CD14-positive monocyte (primary cell): ENCODE data around the gene XPR1. TPM values are rescaled to one million over a fixed set of nuclear protein-coding genes. Genes with fewer than 3 reads are reported as not detected.

Experiments
- DNase-seq, 3 donors: peaks; one replicate each; pipeline ENCODE4 v3.0.0-alpha.2; 2011 to 2022
- H2AFZ ChIP-seq: 2 replicates; pipeline ENCODE4 v1.6.0; 2012; ENCODE audit warnings: mild to moderate bottlenecking, low read depth, low read length, inconsistent platforms; ENCODE audit not compliant: insufficient read depth, poor library complexity, severe bottlenecking
- H3K27ac ChIP-seq, 2 donors: 1 replicate in 1 of 2; 2 replicates in 1 of 2; pipeline ENCODE4 v1.5.1; 2012 to 2013; ENCODE audit warnings: low read length in 2 of 2, control low read depth in 1 of 2, inconsistent platforms in 1 of 2, low read depth in 1 of 2, mild to moderate bottlenecking in 1 of 2
- H3K27me3 ChIP-seq, 2 donors: one replicate each; pipeline versions ENCODE4 v1.6.0 to v1.6.1; 2011 to 2013; ENCODE audit warnings: low read length in 2 of 2; ENCODE audit not compliant: control insufficient read depth in 2 of 2, insufficient read depth in 2 of 2
- H3K36me3 ChIP-seq, 2 donors: replicated peaks in 1 of 2; 1 replicate in 1 of 2; 2 replicates in 1 of 2; pipeline versions ENCODE4 v1.5.1 to v1.6.1; 2012 to 2013; ENCODE audit warnings: low read length in 2 of 2, control low read depth in 1 of 2, inconsistent platforms in 1 of 2, mild to moderate bottlenecking in 1 of 2; ENCODE audit not compliant: insufficient read depth in 2 of 2, control insufficient read depth in 1 of 2
- H3K4me1 ChIP-seq, 2 donors: 1 replicate in 1 of 2; 2 replicates in 1 of 2; pipeline versions ENCODE4 v1.5.1 to v1.6.1; 2012 to 2013; ENCODE audit warnings: low read length in 2 of 2, control low read depth in 1 of 2, inconsistent platforms in 1 of 2, mild to moderate bottlenecking in 1 of 2, moderate library complexity in 1 of 2; ENCODE audit not compliant: insufficient read depth in 2 of 2, control insufficient read depth in 1 of 2
- H3K4me2 ChIP-seq: replicated peaks from 2 replicates; pipeline ENCODE3; 2012; ENCODE audit warnings: low read length, moderate library complexity, mild to moderate bottlenecking; ENCODE audit not compliant: poor library complexity, severe bottlenecking; ENCODE audit errors: extremely low read depth
- H3K4me3 ChIP-seq, 3 experiments: fragments of 200-600 bp in 1 of 3; sonication (generic) in 1 of 3; replicated peaks in 1 of 3; 1 replicate in 2 of 3; 2 replicates in 1 of 3; pipeline ENCODE4 v1.5.1; 2011 to 2013; ENCODE audit warnings: low read length in 3 of 3, mild to moderate bottlenecking in 3 of 3, control low read depth in 2 of 3, low read depth in 2 of 3, inconsistent platforms in 1 of 3, moderate library complexity in 1 of 3
- H3K79me2 ChIP-seq: 2 replicates; pipeline ENCODE4 v1.6.0; 2012; ENCODE audit warnings: mild to moderate bottlenecking, control low read depth, inconsistent platforms, low read length, moderate library complexity; ENCODE audit not compliant: insufficient read depth
- H3K9ac ChIP-seq: 2 replicates; pipeline ENCODE4 v1.6.0; 2017; ENCODE audit warnings: low read length, mild to moderate bottlenecking; ENCODE audit not compliant: insufficient read depth, poor library complexity, severe bottlenecking
- H3K9me3 ChIP-seq, 2 donors: replicated peaks in 1 of 2; 1 replicate in 1 of 2; 2 replicates in 1 of 2; pipeline versions ENCODE4 v1.5.1 to v1.6.1; 2012 to 2013; ENCODE audit warnings: low read length in 2 of 2, control low read depth in 1 of 2; ENCODE audit not compliant: control insufficient read depth in 1 of 2, insufficient read depth in 1 of 2
- H4K20me1 ChIP-seq: 2 replicates; pipeline ENCODE4 v1.6.0; 2012; ENCODE audit warnings: mild to moderate bottlenecking, low read length, control low read depth, moderate library complexity; ENCODE audit not compliant: insufficient read depth
- H3K27ac Mint-ChIP-seq, 7 donors: one replicate each; pipeline ENCODE4 v1.8.0; 2020; ENCODE audit warnings: mild to moderate bottlenecking in 7 of 7, mixed read lengths in 7 of 7, moderate library complexity in 6 of 7, inconsistent platforms in 2 of 7
- H3K27me3 Mint-ChIP-seq, 3 donors: one replicate each; pipeline ENCODE4 v1.8.0; 2021 to 2022; ENCODE audit warnings: low read depth in 3 of 3, mild to moderate bottlenecking in 3 of 3, mixed read lengths in 3 of 3, moderate library complexity in 3 of 3, inconsistent platforms in 1 of 3
- H3K36me3 Mint-ChIP-seq, 2 donors: one replicate each; pipeline ENCODE4 v1.8.0; 2020; ENCODE audit warnings: mixed read lengths in 2 of 2, inconsistent platforms in 1 of 2, mild to moderate bottlenecking in 1 of 2
- H3K4me1 Mint-ChIP-seq: one replicate; pipeline ENCODE4 v1.8.0; 2020; ENCODE audit warnings: mild to moderate bottlenecking, mixed read lengths
- H3K4me3 Mint-ChIP-seq, 2 donors: one replicate each; pipeline ENCODE4 v1.8.0; 2020; ENCODE audit warnings: mild to moderate bottlenecking in 2 of 2, mixed read lengths in 2 of 2, moderate library complexity in 1 of 2
- H3K9me3 Mint-ChIP-seq, 7 donors: one replicate each; pipeline ENCODE4 v1.8.0; 2020 to 2022; ENCODE audit warnings: mixed read lengths in 7 of 7, mild to moderate bottlenecking in 6 of 7, moderate library complexity in 6 of 7, inconsistent platforms in 2 of 7
- WGBS: methylation state at CpG from one replicate; pipeline ENCODE4 v1.1.5; 2013; ENCODE audit warnings: missing lambda C conversion rate; ENCODE audit not compliant: insufficient coverage; 5-methylcytosine and 5-hydroxymethylcytosine counted together
- intact Hi-C, 2 donors: fragments of 100-400 bp; cut with micrococcal nuclease; formaldehyde crosslinking; loops; one replicate each; pipeline versions ENCODE4 v1.15.0 to v1.15.1; 2023
- polyA plus RNA-seq, 3 donors: library from polyadenylated mRNA; depleted of rRNA in 1 of 3; unstranded in 2 of 3; stranded (reverse) in 1 of 3; fragments of 300-500 nt in 2 of 3; fragments of >200 nt in 1 of 3; fragmentation: Illumina TruSeq in 2 of 3; gene quantifications; 1 replicate in 2 of 3; 2 replicates in 1 of 3; pipeline ENCODE4 v1.2.3, GENCODE V29; 2012 to 2021
- TF ChIP-seq, protein P1 (sequence below): fragments of 200-600 bp; IDR thresholded peaks from one replicate; pipeline ENCODE4 v1.8.0; 2022; ENCODE audit warnings: antibody characterized with exemption, mild to moderate bottlenecking

The XPR1 gene
- polyA plus RNA-seq, 3 donors, result 4.7 to 12.5 (median 8.7) TPM

DNA sequence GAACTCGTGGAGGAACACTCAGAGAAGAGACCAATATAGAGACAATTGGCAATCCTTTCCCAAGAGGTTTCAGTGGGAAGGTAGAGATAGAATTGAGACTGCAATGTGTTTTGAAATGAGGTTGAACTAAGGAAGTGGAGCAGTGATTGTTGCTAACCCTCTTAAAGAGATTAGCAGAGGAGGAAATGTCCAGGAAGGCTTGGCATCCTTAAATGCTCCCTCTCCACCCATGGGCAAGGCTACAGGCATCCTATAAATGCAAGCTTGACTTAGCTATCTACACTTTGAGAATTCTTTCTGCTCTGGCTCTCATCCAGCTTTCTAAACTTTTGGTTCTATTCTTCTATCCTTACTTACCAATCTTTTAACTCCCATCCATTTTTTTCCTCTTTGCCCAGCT, 30.3 kb upstream of the XPR1 start:
- DNase-seq, result no peak
- Histone ChIP-seq H2AFZ (no peak overlapping the region), H3K27ac (no peak overlapping the region), H3K4me3 (no peak overlapping the region), H3K4me2 (no peak overlapping the region), H3K79me2 (no peaks in the 10 kb centered on the region), H3K4me1 (no peaks in the 10 kb centered on the region), H3K9ac (no peak overlapping the region), H4K20me1 (no peaks in the 10 kb centered on the region), H3K9me3 (no peaks in the 10 kb centered on the region), H3K36me3 (no peaks in the 10 kb centered on the region), H3K27me3 (no peaks in the 10 kb centered on the region)
- no peak overlapping the region for H3K4me3 Mint-ChIP-seq
- 60% methylated on average over 1 of the region's 1 CpG for WGBS
- TF ChIP-seq, protein P1, sequence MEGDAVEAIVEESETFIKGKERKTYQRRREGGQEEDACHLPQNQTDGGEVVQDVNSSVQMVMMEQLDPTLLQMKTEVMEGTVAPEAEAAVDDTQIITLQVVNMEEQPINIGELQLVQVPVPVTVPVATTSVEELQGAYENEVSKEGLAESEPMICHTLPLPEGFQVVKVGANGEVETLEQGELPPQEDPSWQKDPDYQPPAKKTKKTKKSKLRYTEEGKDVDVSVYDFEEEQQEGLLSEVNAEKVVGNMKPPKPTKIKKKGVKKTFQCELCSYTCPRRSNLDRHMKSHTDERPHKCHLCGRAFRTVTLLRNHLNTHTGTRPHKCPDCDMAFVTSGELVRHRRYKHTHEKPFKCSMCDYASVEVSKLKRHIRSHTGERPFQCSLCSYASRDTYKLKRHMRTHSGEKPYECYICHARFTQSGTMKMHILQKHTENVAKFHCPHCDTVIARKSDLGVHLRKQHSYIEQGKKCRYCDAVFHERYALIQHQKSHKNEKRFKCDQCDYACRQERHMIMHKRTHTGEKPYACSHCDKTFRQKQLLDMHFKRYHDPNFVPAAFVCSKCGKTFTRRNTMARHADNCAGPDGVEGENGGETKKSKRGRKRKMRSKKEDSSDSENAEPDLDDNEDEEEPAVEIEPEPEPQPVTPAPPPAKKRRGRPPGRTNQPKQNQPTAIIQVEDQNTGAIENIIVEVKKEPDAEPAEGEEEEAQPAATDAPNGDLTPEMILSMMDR, result no peak
- no peaks in the 10 kb centered on the region for H3K4me1 Mint-ChIP-seq
- H3K36me3 Mint-ChIP-seq, result no peaks in the 10 kb centered on the region
- H3K27ac Mint-ChIP-seq, result peak overlapping the region in 1 of 7 donors; percentile 11
- H3K9me3 Mint-ChIP-seq, result no peaks in the 10 kb centered on the region
- peaks cover 0 to 2% (median 2%) of the 10 kb centered on the region in 3 donors for H3K27me3 Mint-ChIP-seq
- intact Hi-C loops, result no loop called here

DNA sequence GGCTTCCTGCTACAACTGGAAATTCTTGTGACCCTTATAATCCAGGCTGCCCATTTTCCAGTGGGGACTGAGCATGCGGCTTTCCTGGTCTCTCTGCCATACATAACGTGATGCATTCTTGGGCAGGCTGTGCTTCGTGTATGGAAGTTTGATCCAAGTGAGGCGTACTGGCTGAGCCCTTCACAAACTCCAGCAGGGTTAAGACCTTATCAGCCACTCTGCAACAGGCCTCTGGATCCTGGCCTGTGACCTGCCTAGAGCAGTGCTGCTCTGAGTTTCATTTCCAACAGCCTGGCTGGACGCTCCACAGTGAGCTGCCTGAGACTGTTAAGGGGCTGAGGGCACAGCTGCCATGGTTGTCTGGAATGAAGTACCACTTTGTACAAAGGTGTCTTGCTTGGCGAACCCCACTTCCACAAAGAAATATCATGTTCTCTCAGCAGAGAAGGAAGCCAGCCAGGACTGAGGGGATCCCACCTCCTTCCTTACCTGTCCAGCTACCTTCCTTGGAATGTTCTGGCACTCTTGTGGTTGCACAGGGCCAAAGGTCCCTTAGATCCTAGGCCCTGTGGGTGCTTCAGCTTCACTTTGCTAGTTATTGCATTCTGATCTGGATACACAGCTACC, 28.5 kb upstream of the XPR1 start:
- Histone ChIP-seq H2AFZ (no peak overlapping the region), H3K27ac (no peak overlapping the region), H3K27me3 (no peaks in the 10 kb centered on the region), H3K79me2 (no peaks in the 10 kb centered on the region), H3K36me3 (no peaks in the 10 kb centered on the region), H3K4me2 (no peak overlapping the region), H3K9ac (no peak overlapping the region), H3K9me3 (no peaks in the 10 kb centered on the region), H4K20me1 (no peaks in the 10 kb centered on the region), H3K4me1 (no peaks in the 10 kb centered on the region), H3K4me3 (no peak overlapping the region)
- Mint-ChIP-seq H3K4me3 (no peak overlapping the region), H3K27me3 (peaks cover 0 to 3% (median 2%) of the 10 kb centered on the region in 3 donors), H3K36me3 (no peaks in the 10 kb centered on the region), H3K4me1 (no peaks in the 10 kb centered on the region), H3K27ac (no peak overlapping the region), H3K9me3 (no peaks in the 10 kb centered on the region)
- TF ChIP-seq, protein P1, result no peak
- 91% methylated on average over 5 of the region's 6 CpGs for WGBS
- intact Hi-C loops, result no loop called here
- no peak for DNase-seq
